Skeletal muscle tissue (tissue), 4 donors: Measurements from ENCODE around the gene LGALS9. TPM values are rescaled to one million over a fixed set of nuclear protein-coding genes. Genes with fewer than 3 reads are reported as not detected.
"Not testable (repeated sequence)": the region's sequence is repeated elsewhere in the genome, so short reads cannot be mapped to it uniquely, and the experiment has no call there.

ENCODE experiments used
- H3K27ac ChIP-seq: one replicate; pipeline ENCODE4 v1.7.0; 2013; ENCODE audit warnings: mild to moderate bottlenecking, low read depth, low read length, inconsistent platforms
- H3K27me3 ChIP-seq, 3 donors: one replicate each; pipeline ENCODE4 v1.7.0; 2013; ENCODE audit warnings: low read length in 3 of 3; ENCODE audit not compliant: control insufficient read depth in 3 of 3, insufficient read depth in 3 of 3
- H3K36me3 ChIP-seq, 3 donors: one replicate each; pipeline ENCODE4 v1.7.0; 2013; ENCODE audit warnings: low read length in 3 of 3; ENCODE audit not compliant: control insufficient read depth in 3 of 3, insufficient read depth in 3 of 3
- H3K4me1 ChIP-seq, 3 donors: one replicate each; pipeline ENCODE4 v1.7.0; 2013; ENCODE audit warnings: low read length in 3 of 3, mild to moderate bottlenecking in 3 of 3; ENCODE audit not compliant: control insufficient read depth in 3 of 3, insufficient read depth in 3 of 3
- H3K4me3 ChIP-seq, 3 donors: one replicate each; pipeline ENCODE4 v1.7.0; 2013; ENCODE audit warnings: low read length in 3 of 3
- H3K9ac ChIP-seq, 3 donors: one replicate each; pipeline ENCODE4 v1.7.0; 2013; ENCODE audit warnings: low read length in 3 of 3, mild to moderate bottlenecking in 3 of 3, moderate library complexity in 2 of 3, low read depth in 1 of 3
- H3K9me3 ChIP-seq, 3 donors: one replicate each; pipeline ENCODE4 v1.7.0; 2013; ENCODE audit warnings: low read length in 3 of 3; ENCODE audit not compliant: control insufficient read depth in 3 of 3
- total RNA-seq: library from RNA; depleted of rRNA; stranded (reverse); fragments of >200 nt; gene quantifications from one replicate; pipeline ENCODE4 v1.2.3, GENCODE V29; 2014
- donor health status: Osteomylitis.

Gene LGALS9
- total RNA-seq, 1 donor from 2014 or later, result 3.1 TPM

GRCh38 chr17:27624539-27624938 lies 6.4 kb upstream of the LGALS9 start:
- Histone ChIP-seq H3K4me3 (no peak overlapping the region), H3K4me1 (peaks cover 29 to 33% (median 31%) of the 10 kb centered on the region in 3 donors), H3K9me3 (no peaks in the 10 kb centered on the region), H3K36me3 (peaks cover 41 to 46% (median 45%) of the 10 kb centered on the region in 3 donors), H3K27me3 (no peaks in the 10 kb centered on the region), H3K27ac (no peak overlapping the region), H3K9ac (no peak overlapping the region)

- Histone ChIP-seq H3K4me1 (peaks cover 29 to 34% (median 33%) of the 10 kb centered on the region in 3 donors), H3K4me3 (no peak overlapping the region), H3K9me3 (no peaks in the 10 kb centered on the region), H3K27me3 (no peaks in the 10 kb centered on the region), H3K36me3 (peaks cover 31 to 35% (median 33%) of the 10 kb centered on the region in 3 donors), H3K9ac (no peak overlapping the region), H3K27ac (no peak overlapping the region)
These were observed 5.1 kb upstream of the LGALS9 start for GRCh38 chr17:27625856-27626255.

- Histone ChIP-seq H3K9me3 (no peaks in the 10 kb centered on the region), H3K27me3 (no peaks in the 10 kb centered on the region), H3K4me3 (no peak overlapping the region), H3K4me1 (peaks cover 26 to 37% (median 36%) of the 10 kb centered on the region in 3 donors), H3K9ac (no peak overlapping the region), H3K27ac (no peak overlapping the region), H3K36me3 (peaks cover 14 to 18% (median 17%) of the 10 kb centered on the region in 3 donors)
These were observed 3.5 kb upstream of the LGALS9 start for GRCh38 chr17:27627514-27627913.

GRCh38 chr17:27628376-27628775 lies 2.6 kb upstream of the LGALS9 start:
- no peaks in the 10 kb centered on the region for H3K27me3 ChIP-seq
- no peaks in the 10 kb centered on the region for H3K9me3 ChIP-seq
- H3K4me1 ChIP-seq, result peaks cover 26 to 37% (median 36%) of the 10 kb centered on the region in 3 donors
- H3K9ac ChIP-seq, result no peak overlapping the region
- no peak overlapping the region for H3K27ac ChIP-seq
- no peak overlapping the region for H3K4me3 ChIP-seq
- H3K36me3 ChIP-seq, result peaks cover 10 to 12% (median 11%) of the 10 kb centered on the region in 3 donors

- H3K4me1 ChIP-seq, result peaks cover 29 to 36% (median 35%) of the 10 kb centered on the region in 3 donors
- not testable (repeated sequence) for H3K9me3 ChIP-seq, H3K4me3 ChIP-seq, H3K36me3 ChIP-seq, H3K27me3 ChIP-seq, H3K27ac ChIP-seq, H3K9ac ChIP-seq
These were observed 1.7 kb upstream of the LGALS9 start for GRCh38 chr17:27629260-27629659.

GRCh38 chr17:27631411-27631760 lies 398 bp downstream of the LGALS9 start:
- Histone ChIP-seq H3K27ac (peak overlapping the region; percentile 56), H3K4me3 (peak overlapping the region; percentile 64 to 68 (median 67)), H3K9me3 (no peaks in the 10 kb centered on the region), H3K9ac (peak overlapping the region in 2 of 3 donors; percentile 6 to 53), H3K4me1 (peaks cover 24 to 34% (median 32%) of the 10 kb centered on the region in 3 donors), H3K36me3 (peaks cover 0 to 2% (median 0%) of the 10 kb centered on the region in 3 donors), H3K27me3 (no peaks in the 10 kb centered on the region)

- no peaks in the 10 kb centered on the region for H3K27me3 ChIP-seq
- peak overlapping the region; percentile 64 to 68 (median 67) for H3K4me3 ChIP-seq
- peak overlapping the region in 1 of 3 donors; percentile 50 for H3K9ac ChIP-seq
- H3K27ac ChIP-seq, result peak overlapping the region; percentile 56
- no peaks in the 10 kb centered on the region for H3K36me3 ChIP-seq
- H3K9me3 ChIP-seq, result no peaks in the 10 kb centered on the region
- H3K4me1 ChIP-seq, result peaks cover 24 to 34% (median 32%) of the 10 kb centered on the region in 3 donors
These were observed 1.1 kb downstream of the LGALS9 start for GRCh38 chr17:27631897-27632725.

GRCh38 chr17:27632766-27633165 lies 1.8 kb downstream of the LGALS9 start:
- H3K27ac ChIP-seq, result peak overlapping the region; percentile 75
- peaks cover 24 to 34% (median 32%) of the 10 kb centered on the region in 3 donors for H3K4me1 ChIP-seq
- H3K9ac ChIP-seq, result peak overlapping the region in 1 of 3 donors; percentile 72
- H3K9me3 ChIP-seq, H3K27me3 ChIP-seq, H3K36me3 ChIP-seq: not testable (repeated sequence)
- H3K4me3 ChIP-seq, result peak overlapping the region in 1 of 3 donors; percentile 58

- peak overlapping the region; percentile 75 for H3K27ac ChIP-seq
- H3K36me3 ChIP-seq, result no peaks in the 10 kb centered on the region
- peak overlapping the region; percentile 35 to 58 (median 41) for H3K4me3 ChIP-seq
- peaks cover 24 to 34% (median 32%) of the 10 kb centered on the region in 3 donors for H3K4me1 ChIP-seq
- no peaks in the 10 kb centered on the region for H3K27me3 ChIP-seq
- no peaks in the 10 kb centered on the region for H3K9me3 ChIP-seq
- H3K9ac ChIP-seq, result peak overlapping the region in 1 of 3 donors; percentile 72
These were observed 2.5 kb downstream of the LGALS9 start for GRCh38 chr17:27633312-27634025.

- Histone ChIP-seq H3K9ac (no peak overlapping the region), H3K9me3 (no peaks in the 10 kb centered on the region), H3K4me1 (peaks cover 24 to 34% (median 32%) of the 10 kb centered on the region in 3 donors), H3K27me3 (no peaks in the 10 kb centered on the region), H3K36me3 (no peaks in the 10 kb centered on the region), H3K4me3 (no peak overlapping the region), H3K27ac (peak overlapping the region; percentile 75)
These were observed 3.0 kb downstream of the LGALS9 start for GRCh38 chr17:27634026-27634335.
